GM10248 (cell line): ENCODE results near the gene CX3CL1.

Source experiments
- CTCF ChIA-PET: fragments of 300-600 bp; sonication (Branson Sonifier 250); formaldehyde crosslinking; extraction: SDS; loops from one replicate; lab custom pipeline; 2021; ENCODE audit warnings: antibody characterized with exemption; lab: Yijun Ruan, JAX
- POLR2A ChIA-PET: fragments of 350-650 bp; sonication (Branson Sonifier 250); formaldehyde crosslinking; extraction: SDS; loops from one replicate; lab custom pipeline; 2020; ENCODE audit warnings: antibody characterized with exemption; lab: Yijun Ruan, JAX
- DNase-seq: peaks from one replicate; pipeline ENCODE4 v3.0.0; 2012; ENCODE audit errors: extremely low spot score
- CTCF ChIP-seq: IDR thresholded peaks from 2 replicates; pipeline ENCODE4 v1.5.1; 2012; ENCODE audit warnings: mild to moderate bottlenecking, low read depth; ENCODE audit errors: extremely low read depth, missing control alignments, control extremely low read depth

The CX3CL1 gene

GRCh38 chr16:57360321-57360935 is 11.9 kb upstream of the CX3CL1 start:
- DNase-seq, result no peak
- ChIA-PET POLR2A (interaction anchor here (0.7 kb wide), 1 partner anchor 24 kb away, joined by 3 read pairs; no protein-coding TSS in a partner anchor), CTCF (interaction anchor here (1.1 to 3.3 kb wide), 10 partner anchors 11 to 63 kb away, joined by 3 to 30 read pairs (median 4); no protein-coding TSS in a partner anchor)
- TF ChIP-seq CTCF, result no peak

- TF ChIP-seq CTCF, result no peak
- ChIA-PET POLR2A (interaction anchor here (0.5 kb wide), 1 partner anchor 268 kb away, joined by 6 read pairs; no protein-coding TSS in a partner anchor), CTCF (interaction anchor here (1.2 to 3.3 kb wide), 5 partner anchors 22 to 62 kb away, joined by 3 to 30 read pairs (median 6); no protein-coding TSS in a partner anchor)
- no peak for DNase-seq
Measured at GRCh38 chr16:57361404-57361803, 10.9 kb upstream of the CX3CL1 start.

GRCh38 chr16:57364143-57364542 is 8.1 kb upstream of the CX3CL1 start:
- ChIA-PET CTCF (interaction anchor here (1.2 to 5.1 kb wide), 8 partner anchors 11 to 60 kb away, joined by 3 to 37 read pairs (median 4); no protein-coding TSS in a partner anchor), POLR2A (interaction anchor here (0.6 kb wide), 1 partner anchor 11 kb away, joined by 5 read pairs; no protein-coding TSS in a partner anchor)
- no peak for TF ChIP-seq CTCF

GRCh38 chr16:57366544-57367040 is 5.7 kb upstream of the CX3CL1 start:
- ChIA-PET POLR2A (interaction anchor here (0.8 kb wide), 1 partner anchor 25 kb away, joined by 4 read pairs; no protein-coding TSS in a partner anchor), CTCF (interaction anchor here (1.0 to 5.1 kb wide), 7 partner anchors 11 to 160 kb away, joined by 3 to 37 read pairs (median 3); no protein-coding TSS in a partner anchor)
- DNase-seq, result peak; percentile 24
- no peak for TF ChIP-seq CTCF

More at GRCh38 chr16:57364143-57364542, 8.1 kb upstream of the CX3CL1 start:
- no peak for DNase-seq

GRCh38 chr16:57367116-57367752 is 5.1 kb upstream of the CX3CL1 start:
- TF ChIP-seq CTCF, result no peak
- no peak for DNase-seq
- ChIA-PET CTCF (interaction anchor here (1.1 to 5.1 kb wide), 5 partner anchors 10 to 153 kb away, joined by 3 to 37 read pairs (median 3); no protein-coding TSS in a partner anchor), POLR2A (interaction anchor here (0.8 kb wide), 1 partner anchor 25 kb away, joined by 4 read pairs; no protein-coding TSS in a partner anchor)
